ENCODE data around the gene DYDC2. TPM values are rescaled to one million over a fixed set of nuclear protein-coding genes. Genes with fewer than 3 reads are reported as not detected.

DYDC2 gene
- total RNA-seq, 1 donor from 2014 or later = 5.8 TPM

GRCh38 chr10:80344912-80345311 is 11.7 kb upstream of the DYDC2 start:
- Mint-ChIP-seq H3K27ac (no peak overlapping the region), H3K9me3 (no peaks in the 10 kb centered on the region), H3K4me3 (no peak overlapping the region), H3K36me3 (no peaks in the 10 kb centered on the region), H3K4me1 (no peaks in the 10 kb centered on the region), H3K27me3 (ENCODE audit: insufficient read depth, low read depth) (peaks cover 2% of the 10 kb centered on the region)
- DNase-seq (ENCODE audit: low spot score) = no peak
- H3K9ac ChIP-seq = no peak overlapping the region
- no peak for TF ChIP-seq EZH2phosphoT487 (IDR thresholded peaks at IDR 0.05)
- TF ChIP-seq, protein P1, sequence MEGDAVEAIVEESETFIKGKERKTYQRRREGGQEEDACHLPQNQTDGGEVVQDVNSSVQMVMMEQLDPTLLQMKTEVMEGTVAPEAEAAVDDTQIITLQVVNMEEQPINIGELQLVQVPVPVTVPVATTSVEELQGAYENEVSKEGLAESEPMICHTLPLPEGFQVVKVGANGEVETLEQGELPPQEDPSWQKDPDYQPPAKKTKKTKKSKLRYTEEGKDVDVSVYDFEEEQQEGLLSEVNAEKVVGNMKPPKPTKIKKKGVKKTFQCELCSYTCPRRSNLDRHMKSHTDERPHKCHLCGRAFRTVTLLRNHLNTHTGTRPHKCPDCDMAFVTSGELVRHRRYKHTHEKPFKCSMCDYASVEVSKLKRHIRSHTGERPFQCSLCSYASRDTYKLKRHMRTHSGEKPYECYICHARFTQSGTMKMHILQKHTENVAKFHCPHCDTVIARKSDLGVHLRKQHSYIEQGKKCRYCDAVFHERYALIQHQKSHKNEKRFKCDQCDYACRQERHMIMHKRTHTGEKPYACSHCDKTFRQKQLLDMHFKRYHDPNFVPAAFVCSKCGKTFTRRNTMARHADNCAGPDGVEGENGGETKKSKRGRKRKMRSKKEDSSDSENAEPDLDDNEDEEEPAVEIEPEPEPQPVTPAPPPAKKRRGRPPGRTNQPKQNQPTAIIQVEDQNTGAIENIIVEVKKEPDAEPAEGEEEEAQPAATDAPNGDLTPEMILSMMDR (IDR thresholded peaks at IDR 0.05) = no peak
- no peak for TF ChIP-seq EZH2 (IDR thresholded peaks at IDR 0.05)
- no peak overlapping the region for H2AFZ ChIP-seq (replicated peaks)
- H3K4me1 ChIP-seq = no peaks in the 10 kb centered on the region
- no peaks in the 10 kb centered on the region for H3K79me2 ChIP-seq (ENCODE audit: low read depth)
- H3K4me3 ChIP-seq = no peak overlapping the region
- no peaks in the 10 kb centered on the region for H3K9me3 ChIP-seq (ENCODE audit: low read depth)
- no peaks in the 10 kb centered on the region for H3F3A ChIP-seq (ENCODE audit: low read depth)
- no peak overlapping the region for H3K4me2 ChIP-seq
- no peaks in the 10 kb centered on the region for H3K27me3 ChIP-seq
- H3K27ac ChIP-seq = no peak overlapping the region
- no peaks in the 10 kb centered on the region for H4K20me1 ChIP-seq (ENCODE audit: low read depth)
- H3K36me3 ChIP-seq = no peaks in the 10 kb centered on the region

- peaks cover 2% of the 10 kb centered on the region for H3K4me1 Mint-ChIP-seq
- no peak for DNase-seq (ENCODE audit: low spot score)
- Histone ChIP-seq H3K79me2 (ENCODE audit: low read depth) (no peaks in the 10 kb centered on the region), H2AFZ (replicated peaks) (no peak overlapping the region), H3K36me3 (no peaks in the 10 kb centered on the region), H3K27ac (no peak overlapping the region), H3K27me3 (peaks cover 6% of the 10 kb centered on the region), H3K4me2 (no peak overlapping the region), H3K9me3 (ENCODE audit: low read depth) (no peaks in the 10 kb centered on the region), H3K9ac (no peak overlapping the region), H3K4me3 (no peak overlapping the region), H3K4me1 (peaks cover 9% of the 10 kb centered on the region), H3F3A (ENCODE audit: low read depth) (no peaks in the 10 kb centered on the region), H4K20me1 (ENCODE audit: low read depth) (no peaks in the 10 kb centered on the region)
- H3K36me3 Mint-ChIP-seq = no peaks in the 10 kb centered on the region
- H3K27me3 Mint-ChIP-seq (ENCODE audit: insufficient read depth, low read depth) = peaks cover 2% of the 10 kb centered on the region
- no peak overlapping the region for H3K4me3 Mint-ChIP-seq
- H3K27ac Mint-ChIP-seq = no peak overlapping the region
- TF ChIP-seq EZH2 (IDR thresholded peaks at IDR 0.05) = no peak
- TF ChIP-seq, protein P1 (IDR thresholded peaks at IDR 0.05) = no peak
- TF ChIP-seq EZH2phosphoT487 (IDR thresholded peaks at IDR 0.05) = no peak
- no peaks in the 10 kb centered on the region for H3K9me3 Mint-ChIP-seq
These were observed 6.3 kb upstream of the DYDC2 start for GRCh38 chr10:80350251-80350650.

GRCh38 chr10:80351220-80351619 is 5.4 kb upstream of the DYDC2 start:
- Mint-ChIP-seq H3K9me3 (no peaks in the 10 kb centered on the region), H3K36me3 (no peaks in the 10 kb centered on the region)

More at GRCh38 chr10:80351220-80351619, 5.4 kb upstream of the DYDC2 start:
- Mint-ChIP-seq H3K4me3 (no peak overlapping the region), H3K4me1 (peaks cover 5% of the 10 kb centered on the region), H3K27me3 (ENCODE audit: insufficient read depth, low read depth) (no peaks in the 10 kb centered on the region), H3K27ac (no peak overlapping the region)
- TF ChIP-seq, protein P1 (IDR thresholded peaks at IDR 0.05) = no peak
- TF ChIP-seq EZH2 (IDR thresholded peaks at IDR 0.05) = no peak
- TF ChIP-seq EZH2phosphoT487 (IDR thresholded peaks at IDR 0.05) = no peak
- Histone ChIP-seq H3K9me3 (ENCODE audit: low read depth) (no peaks in the 10 kb centered on the region), H3K4me3 (no peak overlapping the region), H3K36me3 (no peaks in the 10 kb centered on the region), H3K4me1 (peaks cover 9% of the 10 kb centered on the region), H3K27ac (no peak overlapping the region), H3K9ac (no peak overlapping the region), H3K27me3 (peaks cover 16% of the 10 kb centered on the region), H3K4me2 (peak overlapping the region; percentile 37), H2AFZ (replicated peaks) (no peak overlapping the region), H3K79me2 (ENCODE audit: low read depth) (no peaks in the 10 kb centered on the region), H4K20me1 (ENCODE audit: low read depth) (no peaks in the 10 kb centered on the region), H3F3A (ENCODE audit: low read depth) (peaks cover 5% of the 10 kb centered on the region)
- DNase-seq (ENCODE audit: low spot score) = no peak

Data from neural progenitor cell (in vitro differentiated cells).